ENCODE data around the gene IRF2.
"Not testable (repeated sequence)": the region's sequence is repeated elsewhere in the genome, so short reads cannot be mapped to it uniquely, and the experiment has no call there.

Gene IRF2

DNA sequence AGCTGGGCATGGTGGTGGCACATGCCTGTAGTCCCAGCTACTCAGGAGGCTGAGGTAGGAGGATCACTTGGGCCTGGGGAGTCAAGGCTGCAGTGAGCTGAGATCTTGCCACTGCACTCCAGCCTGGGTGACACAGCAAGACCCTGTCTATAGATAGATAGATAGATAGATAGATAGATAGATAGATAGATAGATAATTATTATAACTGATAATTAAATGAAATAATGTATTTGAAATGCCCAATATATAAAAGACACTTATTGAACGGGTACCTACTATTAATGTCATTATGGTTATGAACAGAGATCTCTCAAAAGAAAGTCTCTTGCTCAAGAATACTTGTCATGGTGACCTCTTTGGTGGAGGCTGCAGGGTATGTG is 131.5 kb downstream of the IRF2 start:
- not testable (repeated sequence) for DNase-seq

- DNase-seq = no peak
Measured at GRCh38 chr4:184342167-184342856, 132.0 kb downstream of the IRF2 start.

- DNase-seq = not testable (repeated sequence)
Measured at GRCh38 chr4:184339398-184340193, 134.8 kb downstream of the IRF2 start.

DNA sequence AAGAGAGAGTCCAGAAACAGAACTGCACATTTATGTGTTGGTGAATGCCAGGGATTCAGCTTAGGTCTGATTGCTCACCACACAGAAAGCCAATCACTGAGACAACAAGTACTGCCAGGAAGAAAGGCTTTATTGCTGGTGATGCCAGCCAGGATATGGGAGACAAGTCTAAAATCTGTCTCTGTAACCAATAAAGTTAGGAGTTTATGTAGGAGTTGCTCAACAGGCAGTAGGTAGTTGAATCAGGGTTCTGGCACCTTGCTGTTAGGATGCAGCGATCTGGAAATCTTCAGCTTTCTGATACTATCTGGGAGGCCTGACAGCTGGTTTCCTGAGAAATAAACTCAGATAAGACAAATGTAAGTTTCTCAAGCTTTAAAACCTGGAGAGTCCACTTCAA is 136.4 kb downstream of the IRF2 start:
- DNase-seq = no peak
